HG03159 (cell line): ENCODE results near the gene TRIM9.

ENCODE experiments used
- ATAC-seq: cut with Tn5 transposase; IDR thresholded peaks from one replicate; pipeline ENCODE4 v1.9.1; 2021; ENCODE audit warnings: mild to moderate bottlenecking, moderate library complexity; ENCODE audit not compliant: unreplicated experiment

TRIM9 gene

DNA sequence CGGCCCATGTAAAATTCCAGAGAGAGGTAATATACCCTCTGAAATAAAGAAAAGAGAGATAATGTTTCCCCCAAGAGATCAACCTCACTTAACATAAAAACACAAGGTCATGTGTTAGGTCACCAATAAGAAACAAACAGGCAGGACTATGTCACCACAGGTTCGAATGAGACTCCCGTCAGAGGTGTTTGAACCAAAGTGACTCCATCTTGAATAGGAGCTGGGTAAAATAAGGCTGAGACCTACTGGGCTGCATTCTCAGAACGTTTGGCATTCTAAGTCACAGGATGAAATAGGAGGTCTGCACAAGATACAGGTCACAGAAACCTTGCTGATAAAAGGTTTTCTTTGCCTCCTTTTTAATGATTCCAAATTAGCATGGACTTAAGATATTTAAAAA lies 157.1 kb downstream of the TRIM9 start:
- ATAC-seq = no peak

GRCh38 chr14:50937325-50937724 lies 157.6 kb downstream of the TRIM9 start:
- no peak for ATAC-seq

DNA sequence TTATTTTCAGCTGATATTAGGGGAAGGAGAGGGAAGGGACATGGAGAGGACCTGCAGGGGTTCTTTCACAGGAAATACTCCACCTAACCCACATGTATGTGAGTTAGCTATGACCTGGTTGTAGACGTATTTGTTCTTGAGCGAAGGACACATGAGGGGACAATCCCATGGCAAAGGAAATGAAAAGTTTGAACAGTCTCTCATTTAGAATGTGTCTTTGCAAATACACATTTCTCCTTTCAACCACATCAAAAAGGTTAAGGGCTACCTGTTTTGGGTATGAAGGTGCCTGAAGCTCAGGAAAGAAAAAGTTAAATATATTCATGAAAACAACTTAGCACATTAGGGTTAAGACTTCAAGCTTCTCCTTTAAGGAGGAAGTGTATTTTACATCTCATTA lies 158.0 kb downstream of the TRIM9 start:
- ATAC-seq = no peak

DNA sequence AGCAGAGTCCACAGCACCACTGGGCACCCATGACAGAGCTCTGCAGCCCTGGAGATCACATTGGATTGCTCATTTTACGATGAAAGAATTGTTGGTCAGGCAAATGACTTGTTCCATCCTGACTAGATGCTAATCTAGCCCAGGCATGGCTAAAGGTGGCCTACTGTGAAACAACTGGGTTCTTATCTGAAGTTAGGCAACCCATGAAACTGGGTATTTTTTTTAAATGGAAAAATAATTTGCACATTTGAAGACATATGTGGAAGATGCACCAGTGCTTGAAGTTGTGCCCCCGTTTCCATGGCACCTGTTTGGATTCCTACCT lies 158.9 kb downstream of the TRIM9 start:
- no peak for ATAC-seq

GRCh38 chr14:50935126-50936015 lies 159.5 kb downstream of the TRIM9 start:
- no peak for ATAC-seq

GRCh38 chr14:50932592-50933495 lies 162.1 kb downstream of the TRIM9 start:
- ATAC-seq = no peak

GRCh38 chr14:50932156-50932555 lies 162.7 kb downstream of the TRIM9 start:
- no peak for ATAC-seq

GRCh38 chr14:50931559-50931958 lies 163.3 kb downstream of the TRIM9 start:
- no peak for ATAC-seq

DNA sequence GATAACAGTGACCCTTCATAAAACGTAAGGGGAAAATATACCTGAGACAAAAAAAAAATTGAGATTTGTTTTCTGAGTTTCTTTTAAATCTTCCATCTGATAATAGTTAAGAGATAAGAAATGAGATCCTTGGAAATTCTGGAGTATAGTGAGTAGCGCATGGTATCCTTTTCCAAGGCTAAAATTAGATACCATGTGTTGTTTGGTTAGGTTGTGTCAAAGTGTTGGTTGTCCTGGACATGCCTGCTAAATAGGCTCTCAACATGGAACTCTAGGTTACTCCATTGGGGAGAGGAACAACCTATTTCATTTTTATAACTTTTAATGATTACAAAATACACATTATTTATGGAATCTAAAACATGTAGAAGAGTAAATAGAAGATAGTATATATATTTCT lies 165.4 kb downstream of the TRIM9 start:
- ATAC-seq = no peak

- no peak for ATAC-seq
Observed at GRCh38 chr14:50928002-50928635, 166.8 kb downstream of the TRIM9 start.

DNA sequence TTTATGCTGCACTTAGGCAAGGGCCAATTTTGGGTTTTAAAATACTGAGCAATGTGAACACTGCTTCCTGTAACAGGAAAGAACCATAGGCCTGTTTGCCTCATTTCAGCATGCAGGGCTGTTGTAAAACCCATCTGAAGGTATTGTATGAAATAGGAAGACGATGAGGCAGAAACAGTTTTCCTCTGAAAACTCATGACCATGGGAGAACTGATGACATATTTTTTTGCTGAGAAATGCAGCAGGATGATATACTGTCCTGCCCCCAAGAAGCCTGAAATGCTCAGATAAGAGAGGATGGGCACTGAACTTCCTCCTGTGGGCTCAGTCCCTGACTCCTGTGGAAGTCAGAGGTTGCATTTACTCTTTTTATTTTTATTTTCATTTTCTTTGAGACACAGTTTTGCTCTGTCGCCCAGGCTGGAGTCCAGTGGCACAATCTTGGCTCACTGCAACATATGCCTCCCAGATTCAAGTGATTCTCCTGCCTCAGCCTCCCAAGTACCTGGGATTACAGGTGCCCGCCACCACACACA lies 168.0 kb downstream of the TRIM9 start:
- no peak for ATAC-seq
